EL (cell line): ENCODE measurements around the gene FAM170B.

ENCODE experiments used
- DNase-seq: peaks from one replicate; pipeline ENCODE4 v3.0.0-alpha.2; 2016

The FAM170B gene

DNA sequence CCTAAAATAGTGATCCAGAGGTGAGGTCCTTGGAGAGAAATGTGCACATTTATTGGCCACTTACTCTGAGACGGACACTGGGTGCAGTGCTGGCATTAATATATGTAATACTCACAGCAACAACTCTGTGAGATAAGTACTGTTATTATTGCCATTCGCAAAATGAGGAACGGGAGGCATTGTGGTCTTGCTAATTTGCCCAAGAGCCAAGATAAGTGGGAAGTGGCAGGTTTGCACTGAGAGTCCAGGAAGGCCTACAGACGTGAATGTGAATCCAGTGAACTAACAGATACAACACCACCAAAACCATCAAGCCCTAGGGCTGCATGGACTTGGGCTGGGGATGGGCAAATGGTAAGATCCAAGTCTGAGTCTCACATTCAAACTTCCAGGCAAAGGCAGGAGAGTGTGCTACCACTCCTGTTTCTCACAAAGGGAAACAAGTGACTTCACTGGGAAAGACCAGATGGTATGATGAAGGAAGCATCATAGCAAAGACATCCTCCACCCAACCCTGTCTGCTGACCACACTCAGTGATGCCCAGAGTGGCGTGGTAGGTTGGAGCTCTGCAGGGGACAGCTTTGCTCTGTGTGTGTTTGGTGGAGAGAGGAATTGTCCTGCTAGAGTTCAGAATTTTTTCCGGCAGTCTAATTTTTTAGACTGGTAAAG, 35.1 kb upstream of the FAM170B start:
- peak; percentile 13 for DNase-seq

DNA sequence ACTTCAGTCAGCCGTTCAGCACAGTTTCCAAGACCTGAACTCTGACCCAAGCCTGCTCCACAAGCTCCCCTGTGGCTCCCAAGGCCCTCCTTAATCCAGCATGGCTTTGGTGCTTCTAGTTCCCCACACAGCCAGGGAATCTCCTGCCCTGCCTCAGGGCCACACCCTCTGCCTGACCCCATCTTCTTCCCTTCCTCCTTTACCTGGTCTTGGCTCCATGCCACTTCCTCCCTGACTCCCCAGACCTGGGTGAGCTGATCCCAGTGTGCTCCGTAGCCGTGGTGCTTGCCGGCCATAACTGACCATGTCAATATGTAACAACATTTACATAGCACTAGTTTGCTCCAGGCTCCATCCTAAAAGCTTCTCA, 34.3 kb upstream of the FAM170B start:
- DNase-seq: no peak

GRCh38 chr10:49167425-49168170, 33.8 kb upstream of the FAM170B start:
- no peak for DNase-seq

DNA sequence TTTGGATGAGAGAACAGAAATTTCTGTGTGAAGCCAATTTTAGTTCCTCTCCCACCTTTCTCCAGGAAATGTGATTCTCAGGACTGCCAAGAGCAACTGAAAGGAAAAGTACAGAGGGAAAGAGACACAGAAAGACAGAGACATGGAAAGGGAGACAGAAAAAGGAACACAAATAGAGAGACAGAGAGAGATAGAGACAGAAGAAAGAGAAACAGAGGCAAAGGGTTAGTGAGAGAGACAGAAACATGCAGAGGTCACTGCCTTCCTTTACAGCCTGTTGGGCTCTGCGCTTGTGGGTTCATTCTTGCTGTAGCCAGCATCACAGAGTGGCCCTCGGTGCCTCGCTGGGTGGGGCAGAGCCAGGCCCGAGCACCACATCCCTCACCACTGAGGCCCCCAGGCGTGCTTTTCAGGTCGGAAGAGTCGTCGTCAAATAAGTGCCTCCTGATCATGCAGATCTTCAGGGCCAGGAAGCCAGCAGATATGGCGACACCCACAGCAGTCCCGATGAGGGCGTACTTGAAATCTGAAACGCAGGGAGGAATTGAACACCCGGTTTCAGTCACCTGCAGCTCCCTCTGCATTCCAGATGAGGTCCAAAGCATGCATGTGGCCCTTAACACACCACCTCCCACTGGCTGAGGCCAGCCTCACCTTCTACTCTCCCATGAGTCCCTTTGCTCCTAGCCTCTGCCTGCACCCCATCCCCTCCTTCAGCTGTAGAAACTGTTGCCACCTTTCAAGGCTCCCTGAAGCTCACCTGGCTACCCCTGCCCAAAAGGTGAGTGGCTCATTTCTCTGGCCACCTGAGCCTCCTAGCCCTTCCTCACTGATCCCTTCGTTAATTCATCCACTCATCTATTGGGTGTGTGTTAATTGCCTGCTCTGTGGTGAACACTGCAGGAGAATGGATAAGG, 32.9 kb upstream of the FAM170B start:
- no peak for DNase-seq

GRCh38 chr10:49165821-49166483, 32.1 kb upstream of the FAM170B start:
- no peak for DNase-seq

- DNase-seq: no peak
These were observed 31.4 kb upstream of the FAM170B start for GRCh38 chr10:49165259-49165658.

DNA sequence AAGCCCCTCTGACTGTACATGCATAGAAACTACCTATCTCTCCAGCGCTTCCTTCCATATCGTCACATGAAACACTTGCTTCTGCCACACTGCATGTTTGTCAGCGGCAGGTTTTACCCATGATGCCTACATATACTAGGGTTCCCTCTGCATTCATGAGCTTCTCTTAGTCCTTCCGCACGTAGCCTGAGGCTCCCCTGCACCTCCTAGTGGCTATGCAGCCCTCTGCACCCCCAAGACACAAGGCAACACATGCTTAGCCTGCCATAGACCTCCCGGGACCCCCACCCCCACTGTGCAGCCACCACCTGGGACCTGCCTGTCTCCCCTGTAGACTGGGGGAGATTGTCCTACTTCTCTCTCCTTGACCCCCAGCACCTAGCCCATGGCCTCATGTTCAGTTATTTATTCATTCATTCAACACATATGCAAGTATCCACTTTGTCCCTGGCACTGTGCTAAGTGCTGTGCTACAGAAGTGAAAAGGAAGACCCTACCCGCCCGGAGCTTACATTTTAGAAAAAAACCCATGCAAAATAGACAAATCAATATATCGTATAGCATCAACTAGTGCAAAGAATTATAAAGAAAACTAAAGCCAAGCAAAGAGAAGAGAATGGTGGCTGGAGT, 30.9 kb upstream of the FAM170B start:
- DNase-seq: no peak

- DNase-seq: peak; percentile 88
These were observed 29.9 kb upstream of the FAM170B start for GRCh38 chr10:49163741-49164140.

DNA sequence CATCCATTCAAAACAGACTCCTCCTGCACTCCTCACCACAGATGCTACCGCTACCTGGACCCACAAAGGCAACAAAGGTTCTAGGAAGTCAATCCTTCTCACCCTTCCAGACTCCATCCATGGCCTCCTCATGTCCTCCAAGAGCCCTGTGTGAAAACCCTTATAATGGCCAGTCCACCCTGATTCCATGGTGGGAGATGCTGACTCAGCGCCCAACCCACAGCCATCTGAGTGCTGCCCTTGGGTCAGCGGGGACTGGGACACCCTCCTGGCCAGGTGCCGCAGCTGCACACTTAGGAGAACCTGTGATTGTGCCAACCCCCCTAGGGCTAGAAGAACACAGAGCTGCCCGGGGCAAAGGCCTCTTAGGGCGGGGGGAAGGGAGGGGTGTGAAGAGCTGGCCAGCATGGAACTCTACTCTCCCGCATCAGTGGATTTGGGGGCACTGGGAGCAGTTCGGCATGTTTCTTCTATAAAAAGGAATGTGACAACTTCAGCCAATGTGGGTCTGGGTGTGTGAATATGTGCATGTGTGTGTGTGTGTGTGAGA, 29.0 kb upstream of the FAM170B start:
- no peak for DNase-seq

GRCh38 chr10:49162063-49162462, 28.2 kb upstream of the FAM170B start:
- DNase-seq: no peak

DNA sequence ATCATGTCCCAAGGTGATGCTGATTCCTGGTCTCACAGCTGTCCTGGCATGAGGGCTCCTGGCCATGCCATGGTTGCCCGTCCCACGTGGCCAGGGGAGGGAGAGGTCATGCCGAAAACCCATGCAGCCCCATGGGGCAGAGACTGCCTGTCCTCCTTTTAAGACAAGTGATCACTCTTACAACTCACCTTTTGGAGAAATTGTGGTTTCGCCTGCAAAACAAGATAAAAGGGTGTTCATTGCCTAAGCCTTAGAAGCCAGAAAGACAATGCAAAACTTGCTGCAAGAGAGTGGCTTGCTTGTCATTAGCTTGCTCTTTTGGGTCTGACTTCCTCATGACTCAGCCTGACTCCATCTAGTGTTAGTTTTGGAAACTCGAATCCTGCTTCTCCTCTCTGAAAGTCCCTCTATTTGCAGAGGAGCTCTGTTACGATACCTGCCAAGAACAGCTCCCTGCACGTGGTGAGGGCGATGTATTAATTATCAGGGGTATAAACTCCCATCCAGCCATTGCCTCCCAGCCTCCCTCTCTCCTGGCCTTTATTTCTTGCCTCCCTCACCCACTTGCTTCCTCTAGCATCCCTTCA, 27.7 kb upstream of the FAM170B start:
- peak; percentile 55 for DNase-seq

DNA sequence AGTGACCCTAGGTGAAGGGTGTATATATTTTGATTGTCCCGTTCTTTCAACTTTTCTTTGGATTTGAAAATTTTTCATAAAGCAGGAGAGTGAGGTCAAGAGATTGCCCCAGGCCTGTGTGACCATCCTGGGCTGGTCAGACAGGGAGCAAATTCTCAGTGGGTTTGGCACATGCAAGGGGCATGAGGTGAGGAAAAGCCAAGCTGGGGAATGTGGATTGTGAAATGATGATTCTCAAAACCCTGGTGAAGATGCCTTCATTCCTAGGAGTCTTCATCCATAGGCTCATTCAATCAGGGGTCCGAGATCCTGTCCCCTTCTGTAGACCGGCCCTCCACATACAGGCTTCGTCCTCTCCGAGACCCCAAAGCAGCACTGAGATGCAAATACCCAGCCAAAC, 27.0 kb upstream of the FAM170B start:
- no peak for DNase-seq

DNA sequence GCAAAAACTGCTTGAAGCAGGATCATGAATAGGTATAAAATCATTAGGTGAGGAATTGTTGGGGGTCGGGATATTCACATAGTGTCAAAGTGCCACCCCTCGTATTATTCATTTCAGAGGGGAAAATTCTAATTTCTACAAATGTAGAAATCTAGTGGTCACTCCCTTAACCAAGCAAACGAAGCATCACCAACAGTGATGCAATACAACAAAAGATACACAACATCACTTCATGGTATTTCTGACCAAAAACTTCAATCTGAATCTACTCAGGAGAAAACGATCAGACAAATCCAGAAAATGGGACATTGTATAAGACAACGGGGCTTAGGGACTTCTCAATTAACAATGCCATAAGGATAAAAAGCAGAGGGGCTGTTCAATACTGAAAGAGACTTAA, 26.3 kb upstream of the FAM170B start:
- no peak for DNase-seq

- DNase-seq: no peak
These were observed 25.1 kb upstream of the FAM170B start for GRCh38 chr10:49158915-49159314.

DNA sequence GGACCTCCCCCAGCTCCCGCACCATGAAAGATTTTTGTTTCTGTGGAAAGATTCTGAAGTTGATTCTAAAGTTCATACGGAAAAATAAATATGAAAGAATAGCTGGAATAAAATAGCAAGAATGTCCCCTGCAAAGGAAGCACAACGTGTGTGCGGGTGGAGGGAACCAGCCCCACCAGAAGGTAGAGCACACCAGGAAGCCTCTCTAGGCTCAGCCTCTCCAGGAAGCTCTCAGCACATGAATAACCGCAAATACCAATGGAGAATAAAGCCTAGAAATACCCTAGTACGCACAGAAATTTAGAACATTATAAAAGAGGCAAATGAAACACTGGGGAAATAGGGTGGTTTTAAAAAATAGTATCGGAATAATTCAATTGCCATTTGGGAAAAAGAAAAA, 24.6 kb upstream of the FAM170B start:
- no peak for DNase-seq

GRCh38 chr10:49157229-49157628, 23.4 kb upstream of the FAM170B start:
- DNase-seq: no peak

DNA sequence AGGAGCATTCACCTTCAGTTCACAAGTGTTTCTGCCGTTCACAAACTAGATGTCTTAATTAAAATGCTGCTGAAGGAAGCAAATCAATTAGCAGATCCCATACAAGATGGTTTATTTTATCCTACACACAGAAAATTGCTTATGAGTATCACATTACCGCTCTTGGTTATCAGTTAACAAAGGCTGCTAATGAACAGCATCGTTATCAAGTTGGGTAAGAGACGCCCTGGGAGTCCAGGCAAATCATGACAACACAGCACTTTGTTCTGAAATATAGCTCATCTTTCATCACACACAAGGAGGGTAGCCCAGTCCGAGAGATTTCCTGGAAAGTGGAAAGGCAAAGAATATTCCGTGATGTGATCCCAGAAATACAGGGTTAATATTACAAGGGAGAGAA, 20.8 kb upstream of the FAM170B start:
- DNase-seq: no peak

GRCh38 chr10:49153971-49154370, 20.1 kb upstream of the FAM170B start:
- DNase-seq: peak; percentile 73

DNA sequence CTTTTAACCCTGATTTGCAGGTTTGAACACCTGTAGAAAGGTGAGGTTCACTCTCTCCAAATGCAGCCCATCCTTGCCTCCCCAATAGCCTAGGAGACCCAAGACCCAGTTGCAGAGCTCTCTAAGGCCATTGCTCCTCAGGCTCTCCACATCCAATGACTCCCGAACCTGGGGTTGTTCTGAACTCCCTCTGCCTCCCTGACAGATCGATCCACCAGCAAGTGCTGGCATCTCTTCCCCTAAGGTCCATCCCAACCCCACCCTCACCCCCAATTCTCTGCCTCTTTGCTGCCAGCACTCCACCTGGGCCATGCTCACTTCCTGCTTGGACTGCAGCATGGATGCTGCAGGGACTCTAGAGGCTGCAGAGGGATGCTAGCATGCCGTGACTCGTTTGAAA, 19.3 kb upstream of the FAM170B start:
- DNase-seq: no peak

DNA sequence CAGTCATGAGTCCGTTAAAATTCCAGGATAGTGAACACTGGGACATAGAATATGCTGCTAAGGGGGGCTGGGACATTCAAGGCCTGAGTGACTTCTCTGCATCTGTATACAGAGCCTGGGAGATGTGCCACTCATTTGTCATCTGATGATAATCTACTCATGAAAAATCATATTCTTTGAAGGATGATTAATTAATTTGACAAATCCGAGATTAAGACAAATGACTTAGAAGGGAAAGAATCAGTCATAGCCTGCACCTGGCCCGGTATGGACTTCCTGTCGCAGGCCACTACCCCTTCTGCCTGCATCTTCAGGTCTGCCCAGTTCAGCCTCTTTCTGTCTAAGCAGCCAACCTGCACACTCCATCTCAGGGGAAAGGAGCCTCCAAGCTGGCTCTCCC, 18.8 kb upstream of the FAM170B start:
- DNase-seq: no peak

GRCh38 chr10:49152037-49152436, 18.2 kb upstream of the FAM170B start:
- DNase-seq: no peak

DNA sequence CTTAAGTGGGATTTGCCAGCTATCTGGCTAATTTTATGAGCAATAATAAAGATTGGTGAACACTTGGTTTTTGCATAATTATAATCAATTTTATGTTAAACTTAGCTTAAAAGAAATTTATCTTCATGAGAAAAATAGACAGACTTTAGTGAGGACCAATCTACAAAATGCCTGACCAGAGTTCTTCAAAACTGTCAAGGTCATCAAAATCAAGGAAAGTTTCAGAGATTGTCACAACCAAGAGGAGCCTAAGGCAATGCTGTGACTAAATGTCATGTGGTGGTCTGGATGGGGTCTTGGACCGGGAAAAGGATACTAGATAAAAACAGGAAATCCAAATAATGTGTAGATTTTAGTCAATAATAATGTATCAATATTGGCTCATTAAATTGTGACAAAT, 17.7 kb upstream of the FAM170B start:
- no peak for DNase-seq
